Ureter (tissue), 1 donor: ENCODE results near the gene ANTXR2. TPM values are rescaled to one million over a fixed set of nuclear protein-coding genes. Genes with fewer than 3 reads are reported as not detected.
"Not testable (repeated sequence)": the region's sequence is repeated elsewhere in the genome, so short reads cannot be mapped to it uniquely, and the experiment has no call there.

Source experiments
- DNase-seq: peaks from one replicate; pipeline ENCODE4 v3.0.0-alpha.2; 2020; ENCODE audit warnings: low spot score
- total RNA-seq: library from RNA; stranded (reverse); gene quantifications from one replicate; pipeline ENCODE4 v1.2.4, GENCODE V29; 2023
- donor health status: DM: yes; HTN: yes; CAD: no.

ANTXR2 gene
- total RNA-seq, 1 donor from 2014 or later, result 77.1 TPM

DNA sequence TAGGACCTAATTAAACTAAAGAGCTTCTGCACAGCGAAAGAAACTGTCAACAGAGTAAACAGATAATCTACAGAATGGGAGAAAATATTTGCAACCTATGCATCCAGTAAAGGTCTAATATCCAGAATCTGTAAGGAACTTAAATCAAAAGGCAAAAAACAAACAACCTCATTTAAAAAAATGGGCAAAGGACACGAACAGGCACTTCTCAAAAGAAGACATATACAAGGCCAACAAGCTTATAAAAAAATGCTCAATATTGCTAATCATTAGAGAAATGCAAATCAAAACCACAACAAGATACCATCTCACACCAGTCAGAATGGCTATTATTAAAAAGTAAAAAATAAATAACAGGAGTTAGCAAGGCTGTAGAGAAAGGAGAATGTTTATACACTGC is 81.9 kb downstream of the ANTXR2 start:
- not testable (repeated sequence) for DNase-seq

DNA sequence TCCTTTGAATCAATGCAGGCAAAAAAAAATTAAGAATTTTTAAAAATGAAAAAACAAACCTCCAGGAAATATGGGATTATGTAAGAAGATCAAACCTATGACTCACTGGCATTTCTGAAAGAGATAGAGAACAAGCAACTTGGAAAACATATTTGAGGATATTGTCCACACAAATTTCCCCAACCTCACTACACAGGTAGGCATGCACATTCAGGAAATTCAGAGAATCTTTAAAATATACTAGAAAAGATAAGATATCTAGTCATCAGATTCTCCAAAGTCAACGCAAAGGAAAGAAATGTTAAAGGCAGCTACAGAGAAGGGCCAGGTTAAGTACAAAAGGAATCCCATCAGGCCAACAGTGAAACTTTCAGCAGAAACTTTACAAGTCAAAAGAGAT is 85.6 kb downstream of the ANTXR2 start:
- no peak for DNase-seq

DNA sequence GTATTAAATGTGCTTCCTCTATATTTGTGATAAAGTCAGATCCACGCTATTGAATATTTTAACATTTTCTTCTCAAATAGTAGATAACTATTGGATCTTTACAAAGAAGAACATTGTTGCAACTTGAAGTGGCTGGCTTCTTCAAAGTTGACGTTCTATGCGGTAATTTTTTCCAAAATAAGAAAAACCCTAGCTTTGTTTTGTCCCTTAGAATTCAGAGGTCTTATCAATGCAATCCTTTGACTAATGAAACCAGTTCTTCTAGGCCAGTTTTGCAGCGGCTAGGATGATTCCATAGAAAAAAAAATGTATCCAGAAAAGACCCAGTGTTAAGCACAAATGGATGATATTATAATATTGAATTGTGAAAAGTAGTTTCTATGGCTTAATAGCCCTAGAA is 89.6 kb downstream of the ANTXR2 start:
- no peak for DNase-seq

DNA sequence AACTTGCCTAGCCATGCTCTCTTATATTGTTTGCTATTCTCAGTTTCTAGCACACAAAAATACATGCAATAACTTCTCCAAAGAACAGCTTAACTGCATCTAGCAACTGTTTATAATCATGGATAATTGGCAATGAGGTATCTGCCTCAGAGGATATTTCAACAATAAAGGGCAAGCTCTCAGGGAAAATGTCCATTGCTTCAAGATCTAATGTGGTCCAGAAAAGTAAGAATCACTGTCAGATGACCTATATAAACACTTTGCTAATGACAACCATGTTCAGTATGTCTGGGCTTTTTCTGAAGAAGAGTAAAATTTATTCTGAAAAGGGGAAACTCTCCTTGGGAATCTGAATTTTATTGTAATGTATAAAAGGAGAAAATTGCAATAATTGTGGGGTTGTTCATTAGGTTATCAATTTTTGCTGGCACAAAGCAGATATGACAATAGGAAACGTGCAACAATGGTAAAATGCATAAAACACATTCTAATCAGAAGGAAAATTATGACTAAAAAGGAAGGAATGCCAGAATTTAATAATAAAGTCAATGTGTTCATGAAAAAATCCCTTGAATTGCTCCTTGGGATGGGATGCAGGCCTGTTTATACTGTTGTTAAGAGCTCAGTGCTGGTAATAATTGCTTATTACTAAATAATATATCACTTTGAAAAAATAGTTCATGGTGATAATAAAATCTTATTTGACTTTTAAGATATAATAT is 90.3 kb downstream of the ANTXR2 start:
- no peak for DNase-seq

DNA sequence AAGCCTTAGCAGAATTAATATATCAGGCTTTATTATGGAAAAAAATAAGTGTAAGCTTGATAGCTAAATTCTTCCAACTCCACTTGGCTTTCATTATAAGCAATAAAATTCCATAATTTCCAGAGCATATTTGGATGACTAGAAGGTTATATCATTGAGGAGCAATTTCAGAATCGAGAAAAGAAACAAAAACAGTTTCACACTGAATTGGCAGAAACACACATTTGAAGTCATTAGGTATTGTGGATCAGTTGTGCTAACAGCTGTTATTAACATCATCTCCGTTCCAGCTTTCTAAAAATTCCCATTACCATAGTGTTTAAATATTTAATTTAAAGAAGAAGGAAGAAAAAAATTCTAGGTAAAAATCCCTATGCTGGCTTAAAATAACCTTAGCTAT is 92.6 kb downstream of the ANTXR2 start:
- no peak for DNase-seq

DNA sequence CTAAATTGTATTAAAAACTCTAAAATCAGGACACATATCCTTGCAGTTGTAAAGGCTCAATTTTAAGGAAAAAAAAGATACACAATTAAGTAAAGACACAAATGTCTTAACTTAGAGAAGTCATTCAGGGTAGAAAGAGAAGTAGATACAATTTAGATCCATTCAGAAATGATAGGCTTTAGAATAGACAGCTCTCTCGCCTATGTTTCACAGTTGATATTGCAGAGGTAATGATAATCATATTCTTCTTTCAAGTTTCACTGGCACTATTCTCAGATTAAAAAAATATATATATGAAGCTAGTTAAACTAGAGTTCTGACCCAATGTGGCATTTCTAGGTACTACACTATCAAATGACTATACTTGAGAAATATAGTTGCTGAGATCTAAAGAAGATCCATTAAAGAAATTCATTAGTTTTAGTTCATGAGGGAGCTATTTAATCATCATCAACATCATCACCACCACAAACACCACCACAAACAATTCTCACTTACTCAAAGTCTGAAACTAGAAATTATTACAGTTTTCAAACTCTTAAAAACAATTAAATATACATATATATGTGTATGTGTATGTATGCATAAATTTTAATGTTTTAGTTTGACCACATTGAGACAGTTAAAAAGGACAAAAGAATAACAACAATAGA is 93.1 kb downstream of the ANTXR2 start:
- DNase-seq, result no peak

DNA sequence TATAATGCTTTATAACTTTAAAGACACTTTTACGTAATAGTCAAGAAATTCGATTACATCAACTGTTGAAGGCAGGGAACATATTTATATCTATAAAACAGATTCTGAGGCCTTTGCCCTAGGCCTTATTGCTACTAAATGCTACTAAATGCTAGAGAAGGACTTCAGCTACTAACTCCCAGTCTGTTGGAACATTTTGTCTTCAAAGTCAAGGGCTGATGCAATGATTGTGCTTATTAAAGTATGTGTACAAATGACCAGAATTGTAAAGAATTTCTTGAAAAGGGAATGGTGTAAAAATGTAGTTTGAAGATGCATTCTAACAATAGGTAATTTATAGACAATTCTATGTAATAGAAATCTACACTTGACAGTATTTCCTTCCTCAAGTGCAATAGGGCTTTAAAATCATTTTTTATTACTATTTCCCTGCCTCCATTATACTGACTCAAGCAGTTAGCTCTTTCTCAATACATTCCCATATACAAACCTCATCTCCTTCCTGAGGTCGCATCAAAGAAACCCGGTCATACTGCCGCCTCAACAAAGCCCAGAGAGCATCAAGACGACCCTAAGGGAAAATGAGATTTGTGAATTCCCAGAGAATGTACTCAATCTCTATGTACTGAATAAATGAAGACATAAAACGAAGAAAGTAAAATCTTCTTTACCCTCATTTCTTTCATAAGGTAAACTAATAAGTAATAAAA is 95.7 kb downstream of the ANTXR2 start:
- DNase-seq, result no peak

DNA sequence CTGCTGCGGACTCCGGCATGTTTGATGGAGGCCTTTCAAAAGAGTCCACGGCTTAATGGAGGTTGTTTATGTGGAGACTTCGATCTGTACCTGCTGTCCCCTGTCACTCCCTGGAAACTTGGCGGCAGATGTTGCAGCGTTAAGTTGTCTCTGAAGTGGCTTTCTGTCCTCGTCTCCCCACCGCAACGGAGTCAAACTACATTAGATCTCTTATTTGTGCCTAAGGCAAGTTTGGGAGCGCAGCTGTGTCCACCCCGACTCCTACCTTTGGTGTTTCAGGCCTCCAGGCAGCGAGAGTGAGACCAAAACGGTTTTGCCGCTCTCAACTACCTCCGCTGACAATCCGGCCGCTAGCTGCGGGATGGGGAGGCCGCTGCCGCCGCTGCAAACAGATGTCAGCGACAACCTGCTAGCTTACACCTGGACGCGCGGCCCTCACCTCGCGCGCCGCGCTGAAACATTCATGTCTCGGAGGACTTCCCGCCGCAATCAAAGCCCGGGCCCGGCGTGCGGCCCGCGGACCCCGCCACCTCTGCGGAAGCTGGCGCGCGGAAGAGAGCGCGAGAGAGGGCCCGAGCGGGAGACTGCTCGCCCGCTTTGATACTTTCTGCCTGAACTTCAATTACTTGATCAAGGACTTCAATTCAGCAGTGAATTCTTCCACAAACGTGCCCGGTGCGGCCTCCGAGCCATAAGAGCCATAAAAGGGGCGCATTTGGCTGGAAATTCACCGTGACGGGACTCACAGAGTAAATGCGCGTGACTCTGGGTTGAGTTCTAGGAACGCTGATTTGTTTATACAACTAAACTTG is 108.4 kb downstream of the ANTXR2 start:
- DNase-seq, result no peak

DNA sequence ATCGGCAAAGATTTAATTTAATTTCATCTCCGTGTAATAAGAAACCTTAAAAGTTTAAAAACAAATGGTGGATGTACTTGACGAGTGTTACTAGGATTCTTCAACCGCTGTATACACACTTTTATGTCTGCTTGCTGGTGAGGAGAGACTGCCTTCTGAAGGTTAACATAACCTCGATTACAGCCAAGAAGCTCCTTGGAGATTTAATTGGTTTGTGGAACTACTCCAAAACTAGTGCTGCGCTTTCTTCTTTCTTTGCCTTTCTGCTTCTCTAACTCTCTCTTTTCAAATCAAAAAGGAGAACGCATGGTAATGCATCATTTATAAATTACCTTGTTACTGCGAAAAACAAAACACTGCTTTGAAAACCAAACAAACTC is 109.0 kb downstream of the ANTXR2 start:
- DNase-seq, result no peak

DNA sequence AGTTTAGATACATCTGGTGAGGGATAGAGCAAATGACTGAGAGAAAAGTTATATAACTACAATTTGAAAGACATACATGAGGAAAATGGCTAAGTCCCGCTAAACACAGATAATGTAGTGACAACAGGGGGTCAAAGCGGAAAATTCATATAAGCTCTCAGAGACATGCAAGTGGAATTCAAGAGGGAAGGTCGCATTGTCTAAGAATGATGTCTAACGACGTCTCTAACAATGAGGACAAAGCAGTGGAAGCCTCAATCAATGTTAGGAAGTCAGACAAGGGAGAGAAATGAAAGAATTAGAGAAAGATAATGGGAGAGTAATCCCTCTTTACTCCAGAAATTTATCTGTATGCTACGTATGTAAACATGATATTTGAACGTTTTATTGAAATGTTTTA is 113.4 kb downstream of the ANTXR2 start:
- DNase-seq, result no peak

DNA sequence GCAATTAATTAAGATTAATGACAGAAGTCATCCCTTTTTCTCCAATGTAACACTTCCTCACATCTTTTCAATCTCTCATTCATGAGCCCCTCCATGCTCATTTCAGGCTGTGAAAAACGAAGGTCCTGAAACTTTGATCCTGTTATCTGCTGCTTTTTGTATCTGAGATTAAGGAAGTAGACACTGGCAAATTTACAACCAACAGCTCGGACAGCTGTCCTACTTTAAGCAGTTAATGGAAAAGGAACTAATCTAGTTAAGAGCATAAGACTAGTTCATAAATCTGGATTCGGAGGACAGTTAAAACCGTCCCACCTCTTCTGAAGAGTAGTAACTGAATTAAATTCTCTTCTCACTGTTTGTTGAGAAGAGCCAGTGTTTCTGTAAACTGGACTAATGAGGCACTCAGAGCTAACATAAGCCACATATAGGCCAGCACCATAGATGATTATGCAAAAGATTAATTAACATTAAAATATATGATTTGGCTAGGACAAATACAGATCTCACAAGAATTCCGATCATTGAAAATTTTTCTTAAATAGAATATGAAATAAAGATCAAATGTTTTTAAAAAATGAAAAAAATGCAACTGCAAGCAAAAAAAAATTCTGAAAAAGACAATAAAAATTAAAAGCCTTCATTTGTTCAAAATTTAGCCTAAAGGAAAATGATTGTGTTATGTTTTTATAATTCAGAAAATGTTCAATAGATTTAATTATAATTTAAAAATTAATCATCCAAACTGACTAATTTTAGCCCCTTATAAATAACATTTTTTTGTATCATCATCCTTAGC is 114.4 kb downstream of the ANTXR2 start:
- DNase-seq, result no peak

DNA sequence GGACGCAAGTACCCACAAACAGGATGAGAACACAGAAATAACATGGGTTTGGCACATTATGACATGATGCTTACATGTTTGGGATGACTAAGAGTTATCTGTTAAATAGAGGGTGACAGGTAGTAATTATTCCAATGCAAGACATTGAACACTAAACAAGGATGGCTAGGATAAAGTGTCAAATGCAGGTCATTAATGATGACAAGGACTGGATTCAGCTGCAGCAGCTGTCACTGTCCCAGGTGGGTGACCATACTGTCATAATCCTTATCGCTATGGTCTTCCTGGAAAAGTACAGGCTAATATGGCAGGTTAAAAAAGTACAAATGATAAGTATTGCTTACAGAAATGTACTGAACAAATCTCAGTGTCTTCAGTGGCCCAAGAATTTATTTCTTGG is 123.9 kb downstream of the ANTXR2 start:
- no peak for DNase-seq

DNA sequence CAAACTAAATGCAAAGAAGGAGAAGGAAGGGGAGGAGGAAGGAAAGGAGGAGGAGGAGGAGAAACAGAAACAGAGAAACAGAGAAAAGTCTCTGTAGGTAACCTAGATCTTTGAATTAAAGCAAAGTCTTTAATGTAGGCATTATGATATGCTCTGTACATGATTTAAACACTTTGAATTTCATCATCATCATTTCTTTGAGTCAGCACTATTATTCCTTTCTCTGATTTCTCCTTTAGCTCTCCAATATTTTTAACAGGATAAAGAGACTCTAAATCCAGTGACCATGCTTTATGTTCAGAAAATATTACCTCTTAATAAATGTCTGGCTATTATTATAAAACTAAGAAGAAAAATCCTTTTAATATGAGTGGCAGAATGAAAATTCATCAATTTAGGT is 124.3 kb downstream of the ANTXR2 start:
- DNase-seq, result no peak

DNA sequence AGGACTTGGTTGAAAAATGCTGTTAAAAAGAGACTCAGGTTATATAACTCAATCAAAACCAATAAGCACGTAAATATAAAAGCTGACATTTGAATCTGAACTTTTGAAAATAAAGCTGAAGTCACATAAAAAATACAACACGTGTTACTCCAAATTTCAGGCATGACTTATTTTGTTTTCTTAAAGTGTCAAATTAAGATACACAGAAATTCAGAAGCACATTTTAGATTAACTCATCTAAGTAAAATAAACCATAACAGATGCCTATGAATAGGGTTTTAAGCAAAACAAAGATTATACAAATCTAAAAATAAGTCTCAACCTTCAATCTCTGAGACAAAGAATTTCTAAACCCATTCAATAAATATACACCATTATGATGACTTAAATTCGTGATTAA is 124.8 kb downstream of the ANTXR2 start:
- no peak for DNase-seq

DNA sequence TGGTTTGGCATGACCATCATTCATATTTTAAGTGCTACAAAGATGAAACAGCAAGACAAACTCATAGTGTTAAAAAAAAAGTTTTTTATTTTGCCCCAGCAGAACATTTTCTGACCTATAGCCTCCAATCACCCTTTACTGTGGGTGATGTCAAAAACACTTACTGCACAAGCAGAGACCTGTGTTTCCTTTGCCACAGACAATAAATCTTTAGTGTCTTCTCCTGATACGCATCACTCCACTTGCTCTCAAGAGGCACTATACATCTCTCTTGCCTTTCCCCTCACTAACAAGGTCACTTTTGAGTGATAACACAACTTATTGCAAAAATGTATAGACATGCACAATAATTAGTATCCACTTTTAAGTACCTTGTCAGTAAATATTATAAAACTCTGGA is 125.6 kb downstream of the ANTXR2 start:
- DNase-seq, result no peak

DNA sequence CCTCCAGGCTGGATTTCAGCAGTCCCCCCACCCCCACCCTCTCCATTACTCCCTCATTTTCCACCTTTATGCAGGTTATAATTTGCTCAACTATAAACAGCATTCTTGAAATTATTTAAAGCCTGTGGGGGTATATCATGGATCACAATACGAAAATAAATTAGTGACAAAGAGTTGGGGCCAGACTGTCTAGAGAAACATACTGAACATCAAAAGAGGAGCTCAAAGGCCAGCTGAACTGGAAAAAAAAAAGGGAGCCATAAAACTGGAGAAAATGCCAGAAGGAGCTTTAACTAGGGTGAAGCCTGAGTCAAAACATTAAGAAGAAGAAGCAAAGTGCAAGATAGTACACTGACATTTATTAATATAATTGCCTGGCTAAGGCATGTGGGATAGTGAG is 137.8 kb downstream of the ANTXR2 start:
- DNase-seq, result no peak

DNA sequence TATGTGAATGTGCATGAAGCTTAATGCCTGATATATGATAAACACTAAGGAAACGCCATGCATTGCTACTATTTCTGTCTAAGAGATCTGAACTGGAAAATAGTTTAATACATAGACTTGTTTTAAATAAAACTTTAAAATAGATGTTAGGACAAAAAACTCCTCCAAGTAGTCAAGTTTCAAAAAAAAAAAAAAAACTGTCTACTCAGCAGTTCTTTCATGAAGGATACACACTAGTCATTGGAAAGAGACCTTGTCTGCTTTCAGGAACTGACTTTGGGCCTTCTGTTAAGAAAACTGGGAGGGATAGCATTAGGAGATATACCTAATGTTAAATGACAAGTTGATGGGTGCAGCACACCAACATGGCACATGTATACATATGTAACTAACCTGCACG is 138.4 kb downstream of the ANTXR2 start:
- DNase-seq, result no peak

DNA sequence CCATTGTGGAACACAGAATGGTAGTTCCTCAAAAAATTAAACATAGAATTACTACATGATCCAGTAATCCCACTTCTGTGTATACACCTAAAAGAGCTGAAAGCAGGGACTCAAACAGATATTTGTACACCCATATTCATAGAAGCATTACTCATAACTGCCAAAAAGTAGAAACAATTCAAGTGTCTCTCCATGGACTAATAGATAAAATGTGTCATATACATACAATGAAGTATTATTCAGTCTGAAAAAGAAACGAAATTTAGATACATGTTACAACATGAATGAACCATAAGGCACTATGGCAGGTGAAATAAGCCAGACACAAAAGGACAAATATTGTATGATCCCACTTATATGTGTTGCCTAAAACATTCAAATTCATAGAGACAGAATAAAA is 145.1 kb downstream of the ANTXR2 start:
- no peak for DNase-seq

DNA sequence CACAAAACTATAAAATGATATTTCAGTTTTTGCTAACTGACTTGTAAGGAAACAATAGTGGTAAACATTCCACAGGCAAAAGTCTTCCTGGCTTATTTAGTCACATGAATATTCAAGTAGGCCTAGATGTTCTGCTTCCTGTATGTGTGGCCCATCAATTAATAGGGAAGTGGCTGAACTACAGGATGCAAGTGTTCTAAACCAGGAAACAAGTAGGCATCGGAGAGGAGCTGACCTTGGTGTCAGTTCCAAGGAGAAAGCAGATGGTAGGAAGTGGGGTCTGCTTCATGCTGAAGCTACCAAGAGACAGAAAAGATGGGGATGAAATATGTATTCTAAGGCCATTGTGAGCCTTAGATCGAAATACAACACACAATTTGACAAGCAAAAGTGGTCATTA is 149.7 kb downstream of the ANTXR2 start:
- DNase-seq, result no peak

DNA sequence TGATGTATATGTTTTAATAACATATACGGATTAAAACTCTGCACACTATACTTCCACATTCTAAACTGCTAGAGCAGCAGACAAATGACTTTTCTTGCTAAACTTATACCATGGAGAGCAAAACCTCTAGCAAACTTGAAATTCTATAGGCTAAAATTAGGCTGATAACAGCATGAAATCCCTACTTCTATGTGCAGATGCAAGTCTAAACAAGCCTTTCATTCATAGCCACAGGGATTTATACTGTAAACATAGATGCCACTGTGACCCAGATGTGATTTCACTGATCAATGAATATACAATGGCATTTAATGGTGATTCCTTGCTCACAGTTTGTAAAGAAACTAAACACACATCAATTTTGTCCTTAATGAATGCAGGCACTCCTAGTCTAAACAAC is 151.0 kb downstream of the ANTXR2 start:
- no peak for DNase-seq

DNA sequence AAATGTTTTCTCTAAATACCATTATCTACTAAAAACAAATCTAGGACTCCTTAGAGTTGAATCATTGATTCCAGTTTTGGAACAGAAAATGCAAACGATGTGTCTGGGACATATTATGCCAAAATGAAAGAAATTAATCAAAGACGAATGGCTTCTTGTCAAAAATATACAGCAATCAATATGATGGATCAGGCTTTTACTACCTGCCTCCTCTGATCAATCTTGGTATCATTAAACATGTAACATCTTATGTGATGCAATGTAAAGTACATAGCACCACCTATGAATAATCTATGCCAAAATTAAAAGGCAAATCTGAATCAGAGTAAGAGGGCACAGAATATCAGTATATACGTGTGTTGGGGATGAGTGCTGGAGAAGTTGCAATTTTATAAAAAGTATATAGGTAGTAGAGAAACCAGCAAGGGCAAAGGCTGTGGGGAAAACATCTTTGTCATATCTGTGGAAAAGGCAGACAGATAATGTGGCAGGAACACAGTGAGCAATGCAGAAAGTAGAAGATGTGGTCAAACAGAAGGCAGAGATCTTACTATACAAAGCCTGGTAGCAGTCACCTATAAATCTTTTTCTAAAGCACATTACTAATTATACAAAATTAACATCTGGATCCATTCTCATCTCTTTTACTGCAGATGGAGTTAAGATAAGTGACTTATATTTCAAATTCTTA is 152.7 kb downstream of the ANTXR2 start:
- DNase-seq, result no peak
